Measurements from ENCODE around the gene CCL23. TPM values are rescaled to one million over a fixed set of nuclear protein-coding genes. Genes with fewer than 3 reads are reported as not detected.

The CCL23 gene
- polyA plus RNA-seq, 1 donor (not counting 4 experiments of a cell fraction or from before 2014, with no cell fraction given) = not detected

DNA sequence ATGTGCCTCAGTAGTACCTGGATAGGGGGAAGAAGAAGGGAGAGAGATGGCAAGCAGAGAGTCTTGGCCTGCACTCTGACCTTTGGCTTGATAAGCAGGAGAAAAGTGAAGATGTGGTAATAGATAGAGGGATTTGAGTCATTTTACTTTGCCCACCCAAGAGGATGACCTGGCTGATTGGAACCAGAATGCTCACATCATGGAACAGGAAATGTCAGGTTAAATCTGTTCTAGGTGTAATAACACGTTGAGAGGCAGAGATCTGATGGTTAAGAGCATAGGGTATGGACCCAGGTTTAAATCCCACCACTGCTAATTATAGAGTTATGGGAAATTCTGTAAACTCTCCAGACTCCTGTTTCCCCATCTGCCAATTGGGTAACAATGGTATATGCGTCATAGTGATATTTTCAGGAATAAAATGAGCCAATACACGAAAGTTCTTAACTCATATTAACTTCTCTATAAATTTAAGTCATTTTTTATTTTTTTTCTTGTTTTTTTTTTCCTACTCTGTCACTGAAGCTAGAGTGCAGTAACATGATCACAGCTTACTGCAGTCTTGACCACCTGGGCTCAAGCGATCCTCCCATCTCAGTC, 38.2 kb upstream of the CCL23 start:
- dilution Hi-C loops (cut with MboI; ENCODE audit: extremely low pct_ligation_motif_present, low sequenced_read_pairs) = no loop called here
- Histone ChIP-seq H3K9me3 (ENCODE audit: control insufficient read depth, low read depth, low read length) (no peaks in the 10 kb centered on the region), H3K4me1 (ENCODE audit: control insufficient read depth, extremely low read depth, insufficient read depth, low read length) (no peaks in the 10 kb centered on the region), H3K4me3 (ENCODE audit: control insufficient read depth in 2 of 3, extremely low read depth in 1 of 3, insufficient read depth in 2 of 3, low read depth in 1 of 3, low read length in 3 of 3) (no peak overlapping the region), H3K9me1 (ENCODE audit: control insufficient read depth, extremely low read depth, insufficient read depth, low read length) (no peaks in the 10 kb centered on the region), H3K79me2 (ENCODE audit: control insufficient read depth, insufficient read depth, low read length) (no peaks in the 10 kb centered on the region), H3K27me3 (ENCODE audit: control insufficient read depth, extremely low read depth, insufficient read depth, low read length) (no peaks in the 10 kb centered on the region), H4K20me1 (ENCODE audit: control insufficient read depth, extremely low read depth, insufficient read depth, low read length) (no peaks in the 10 kb centered on the region), H3K36me3 (ENCODE audit: control insufficient read depth in 2 of 2, extremely low read depth in 1 of 2, insufficient read depth in 2 of 2, low read length in 2 of 2) (no peaks in the 10 kb centered on the region), H3K4me2 (ENCODE audit: control insufficient read depth, extremely low read depth, insufficient read depth, low read depth, low read length) (no peak overlapping the region), H2AFZ (ENCODE audit: control insufficient read depth, low read length) (no peak overlapping the region), H3K9ac (ENCODE audit: control insufficient read depth, extremely low read depth, insufficient read depth, low read length) (no peak overlapping the region), H3K27ac (ENCODE audit: control insufficient read depth, insufficient read depth, low read length) (no peak overlapping the region)
- TF ChIP-seq, protein P1, sequence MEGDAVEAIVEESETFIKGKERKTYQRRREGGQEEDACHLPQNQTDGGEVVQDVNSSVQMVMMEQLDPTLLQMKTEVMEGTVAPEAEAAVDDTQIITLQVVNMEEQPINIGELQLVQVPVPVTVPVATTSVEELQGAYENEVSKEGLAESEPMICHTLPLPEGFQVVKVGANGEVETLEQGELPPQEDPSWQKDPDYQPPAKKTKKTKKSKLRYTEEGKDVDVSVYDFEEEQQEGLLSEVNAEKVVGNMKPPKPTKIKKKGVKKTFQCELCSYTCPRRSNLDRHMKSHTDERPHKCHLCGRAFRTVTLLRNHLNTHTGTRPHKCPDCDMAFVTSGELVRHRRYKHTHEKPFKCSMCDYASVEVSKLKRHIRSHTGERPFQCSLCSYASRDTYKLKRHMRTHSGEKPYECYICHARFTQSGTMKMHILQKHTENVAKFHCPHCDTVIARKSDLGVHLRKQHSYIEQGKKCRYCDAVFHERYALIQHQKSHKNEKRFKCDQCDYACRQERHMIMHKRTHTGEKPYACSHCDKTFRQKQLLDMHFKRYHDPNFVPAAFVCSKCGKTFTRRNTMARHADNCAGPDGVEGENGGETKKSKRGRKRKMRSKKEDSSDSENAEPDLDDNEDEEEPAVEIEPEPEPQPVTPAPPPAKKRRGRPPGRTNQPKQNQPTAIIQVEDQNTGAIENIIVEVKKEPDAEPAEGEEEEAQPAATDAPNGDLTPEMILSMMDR (optimal IDR thresholded peaks at IDR 0.05 in 1 of 3, IDR thresholded peaks at IDR 0.05 in 1 of 3, conservative IDR thresholded peaks at IDR 0.05 in 1 of 3; ENCODE audit: extremely low read depth in 1 of 3, insufficient read depth in 2 of 3, low read length in 3 of 3) = no peak
- TF ChIP-seq EZH2 (IDR thresholded peaks at IDR 0.05; ENCODE audit: low read length) = no peak
- no peak for DNase-seq (ENCODE audit: low read depth, low spot score)
- no peak for FAIRE-seq

DNA sequence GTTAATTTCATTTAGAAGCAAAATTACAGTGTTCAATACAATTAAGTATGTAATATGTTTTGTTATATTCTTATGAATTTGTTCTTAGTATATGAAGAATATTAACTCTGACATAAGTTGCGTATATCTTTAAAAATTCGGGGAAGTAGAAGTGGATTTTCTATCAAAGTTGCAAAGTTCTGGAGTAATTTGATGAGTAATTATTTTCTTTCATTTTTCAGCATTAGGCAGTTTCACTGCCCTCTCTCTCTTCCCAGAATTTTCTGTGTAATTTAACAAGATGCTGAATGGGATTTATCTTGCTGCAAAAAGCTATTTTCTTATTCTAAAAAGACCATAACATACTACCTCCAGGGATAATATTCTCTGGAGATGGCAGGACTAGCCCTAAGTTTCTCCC, 37.4 kb upstream of the CCL23 start:
- H3K36me3 ChIP-seq (ENCODE audit: control insufficient read depth in 2 of 2, extremely low read depth in 1 of 2, insufficient read depth in 2 of 2, low read length in 2 of 2) = no peaks in the 10 kb centered on the region
- dilution Hi-C loops (cut with MboI; ENCODE audit: extremely low pct_ligation_motif_present, low sequenced_read_pairs) = no loop called here
- H3K79me2 ChIP-seq (ENCODE audit: control insufficient read depth, insufficient read depth, low read length) = no peaks in the 10 kb centered on the region
- no peak overlapping the region for H3K4me3 ChIP-seq (ENCODE audit: control insufficient read depth in 2 of 3, extremely low read depth in 1 of 3, insufficient read depth in 2 of 3, low read depth in 1 of 3, low read length in 3 of 3)
- H3K4me2 ChIP-seq (ENCODE audit: control insufficient read depth, extremely low read depth, insufficient read depth, low read depth, low read length) = no peak overlapping the region
- FAIRE-seq (no peak), DNase-seq (ENCODE audit: low read depth, low spot score) (no peak)
- no peak overlapping the region for H3K9ac ChIP-seq (ENCODE audit: control insufficient read depth, extremely low read depth, insufficient read depth, low read length)
- no peak overlapping the region for H2AFZ ChIP-seq (ENCODE audit: control insufficient read depth, low read length)
- no peaks in the 10 kb centered on the region for H3K9me1 ChIP-seq (ENCODE audit: control insufficient read depth, extremely low read depth, insufficient read depth, low read length)
- no peaks in the 10 kb centered on the region for H3K4me1 ChIP-seq (ENCODE audit: control insufficient read depth, extremely low read depth, insufficient read depth, low read length)
- H3K9me3 ChIP-seq (ENCODE audit: control insufficient read depth, low read depth, low read length) = no peaks in the 10 kb centered on the region
- no peak overlapping the region for H3K27ac ChIP-seq (ENCODE audit: control insufficient read depth, insufficient read depth, low read length)
- H4K20me1 ChIP-seq (ENCODE audit: control insufficient read depth, extremely low read depth, insufficient read depth, low read length) = no peaks in the 10 kb centered on the region
- no peaks in the 10 kb centered on the region for H3K27me3 ChIP-seq (ENCODE audit: control insufficient read depth, extremely low read depth, insufficient read depth, low read length)
- TF ChIP-seq, protein P1 (optimal IDR thresholded peaks at IDR 0.05 in 1 of 3, IDR thresholded peaks at IDR 0.05 in 1 of 3, conservative IDR thresholded peaks at IDR 0.05 in 1 of 3; ENCODE audit: extremely low read depth in 1 of 3, insufficient read depth in 2 of 3, low read length in 3 of 3) = no peak
- TF ChIP-seq EZH2 (IDR thresholded peaks at IDR 0.05; ENCODE audit: low read length) = no peak
